Transverse colon (tissue), 4 donors: ENCODE data around the gene PNMA6E. TPM values are rescaled to one million over a fixed set of nuclear protein-coding genes. Genes with fewer than 3 reads are reported as not detected.

Source experiments
- DNase-seq: peaks from one replicate; pipeline ENCODE4 v3.0.0-alpha.2; 2019
- H3K27ac ChIP-seq, 4 donors: fragments of 200-600 bp; sonication (generic); 2 replicates each; pipeline ENCODE4 v1.5.1; 2016 to 2018; ENCODE audit warnings: inconsistent platforms in 4 of 4
- H3K27me3 ChIP-seq: fragments of 200-600 bp; sonication (generic); 2 replicates; pipeline ENCODE4 v1.5.1; 2017; ENCODE audit warnings: inconsistent platforms
- H3K36me3 ChIP-seq, 4 donors: fragments of 200-600 bp; sonication (generic); 2 replicates each; pipeline ENCODE4 v1.5.1; 2017 to 2019; ENCODE audit warnings: inconsistent platforms in 4 of 4
- H3K4me1 ChIP-seq, 4 donors: fragments of 200-600 bp; sonication (generic); 2 replicates each; pipeline ENCODE4 v1.5.1; 2017 to 2020; ENCODE audit warnings: inconsistent platforms in 4 of 4
- H3K4me3 ChIP-seq, 4 donors: fragments of 200-600 bp; sonication (generic); 1 replicate in 1 of 4; 2 replicates in 3 of 4; pipeline versions ENCODE4 v1.5.1 to v1.6.1; 2017 to 2019; ENCODE audit warnings: inconsistent platforms in 4 of 4
- H3K9me3 ChIP-seq, 2 donors: fragments of 200-600 bp; sonication (generic); 2 replicates each; pipeline ENCODE4 v1.5.1; 2017 to 2019; ENCODE audit warnings: inconsistent platforms in 2 of 2
- EP300 ChIP-seq: sonication (generic); formaldehyde crosslinking; IDR thresholded peaks from one replicate; pipeline ENCODE4 v1.6.1; 2017; ENCODE audit warnings: antibody characterized with exemption, low read depth
- POLR2A ChIP-seq: fragments of 450-650 bp; IDR thresholded peaks from one replicate; pipeline ENCODE4 v1.6.1; 2016; ENCODE audit warnings: antibody characterized with exemption, mild to moderate bottlenecking, moderate library complexity
- POLR2AphosphoS5 ChIP-seq, 3 donors: sonication (generic); formaldehyde crosslinking; IDR thresholded peaks; one replicate each; pipeline ENCODE4 v1.6.1; 2016; ENCODE audit warnings: antibody characterized with exemption in 3 of 3
- WGBS, 2 donors: methylation state at CpG; one replicate each; pipeline ENCODE4 v1.1.5; 2018; ENCODE audit warnings: low coverage in 1 of 2; 5-methylcytosine and 5-hydroxymethylcytosine counted together
- in situ Hi-C, 4 donors: fragments of 200-750 bp; cut with MboI; loops; one replicate each; pipeline versions ENCODE4 v1.15.0 to v1.15.1; 2017; ENCODE audit warnings: low sequenced_read_pairs in 3 of 4, low pct_ligation_motif_present in 1 of 4, low pct_unique_long_range_greater_than_20kb in 1 of 4
- intact Hi-C: fragments of 100-400 bp; cut with DNase I; formaldehyde crosslinking; loops from one replicate; pipeline ENCODE4 v1.15.1; 2023; ENCODE audit warnings: low total_unique reads
- total RNA-seq, 4 donors: library from RNA; depleted of rRNA; stranded (reverse); fragments of >200 nt; gene quantifications; one replicate each; pipeline ENCODE4 v1.1.0, GENCODE V29; 2016
- TF ChIP-seq, protein P1 (sequence below), 5 experiments: fragments of 200-600 bp in 3 of 5; fragments of 450-650 bp in 2 of 5; sonication (generic) in 3 of 5; IDR thresholded peaks; 1 replicate in 2 of 5; 2 replicates in 3 of 5; pipeline ENCODE4 v1.5.1; 2016 to 2017; ENCODE audit warnings: antibody characterized with exemption in 5 of 5, inconsistent platforms in 3 of 5, mild to moderate bottlenecking in 2 of 5, moderate library complexity in 1 of 5

PNMA6E gene
- total RNA-seq, 4 donors from 2014 or later: not detected

DNA sequence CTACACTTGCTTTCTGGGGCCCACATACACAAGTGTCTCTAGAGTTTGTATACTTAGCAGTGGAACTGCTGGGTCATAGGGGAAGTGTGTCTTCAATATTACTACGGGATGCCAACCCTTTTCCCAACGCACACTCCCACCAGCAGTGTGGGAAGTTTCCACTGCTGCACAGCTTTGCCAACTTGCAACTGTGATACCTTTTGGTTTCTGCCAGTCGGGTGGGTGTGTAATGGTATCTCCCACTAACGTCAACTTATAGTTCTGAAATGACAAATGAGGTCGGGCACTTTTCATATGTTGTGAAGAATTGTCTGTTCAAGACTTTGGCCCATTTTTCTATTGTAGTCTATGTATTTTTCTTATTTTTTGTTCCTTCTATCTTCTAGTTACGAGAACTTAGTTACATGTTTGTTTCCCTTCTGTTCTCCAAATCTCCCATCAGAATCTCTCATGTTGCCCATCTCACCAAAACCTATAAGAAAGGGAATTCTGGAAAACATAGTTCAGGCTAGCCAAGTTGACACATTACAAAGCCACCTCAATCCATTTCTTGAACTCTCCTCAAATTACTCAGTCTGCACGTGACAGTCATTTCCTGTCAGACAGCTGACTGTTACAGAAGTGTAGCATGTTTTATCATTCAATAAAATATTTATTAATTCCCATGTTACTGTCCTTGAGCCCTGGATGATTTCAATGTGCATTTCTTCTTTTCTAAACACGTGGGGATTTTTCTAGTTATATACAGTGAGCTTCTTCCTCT is 30.7 kb downstream of the PNMA6E start:
- WGBS, 2 donors: 24 to 66% methylated on average over 2 to 8 of the region's 8 CpGs
- TF ChIP-seq POLR2AphosphoS5 (IDR thresholded peaks at IDR 0.05) (no peak), POLR2A (no peak), EP300 (no peak)
- TF ChIP-seq, protein P1, sequence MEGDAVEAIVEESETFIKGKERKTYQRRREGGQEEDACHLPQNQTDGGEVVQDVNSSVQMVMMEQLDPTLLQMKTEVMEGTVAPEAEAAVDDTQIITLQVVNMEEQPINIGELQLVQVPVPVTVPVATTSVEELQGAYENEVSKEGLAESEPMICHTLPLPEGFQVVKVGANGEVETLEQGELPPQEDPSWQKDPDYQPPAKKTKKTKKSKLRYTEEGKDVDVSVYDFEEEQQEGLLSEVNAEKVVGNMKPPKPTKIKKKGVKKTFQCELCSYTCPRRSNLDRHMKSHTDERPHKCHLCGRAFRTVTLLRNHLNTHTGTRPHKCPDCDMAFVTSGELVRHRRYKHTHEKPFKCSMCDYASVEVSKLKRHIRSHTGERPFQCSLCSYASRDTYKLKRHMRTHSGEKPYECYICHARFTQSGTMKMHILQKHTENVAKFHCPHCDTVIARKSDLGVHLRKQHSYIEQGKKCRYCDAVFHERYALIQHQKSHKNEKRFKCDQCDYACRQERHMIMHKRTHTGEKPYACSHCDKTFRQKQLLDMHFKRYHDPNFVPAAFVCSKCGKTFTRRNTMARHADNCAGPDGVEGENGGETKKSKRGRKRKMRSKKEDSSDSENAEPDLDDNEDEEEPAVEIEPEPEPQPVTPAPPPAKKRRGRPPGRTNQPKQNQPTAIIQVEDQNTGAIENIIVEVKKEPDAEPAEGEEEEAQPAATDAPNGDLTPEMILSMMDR (IDR thresholded peaks at IDR 0.05): no peak
- H3K4me1 ChIP-seq: no peaks in the 10 kb centered on the region

DNA sequence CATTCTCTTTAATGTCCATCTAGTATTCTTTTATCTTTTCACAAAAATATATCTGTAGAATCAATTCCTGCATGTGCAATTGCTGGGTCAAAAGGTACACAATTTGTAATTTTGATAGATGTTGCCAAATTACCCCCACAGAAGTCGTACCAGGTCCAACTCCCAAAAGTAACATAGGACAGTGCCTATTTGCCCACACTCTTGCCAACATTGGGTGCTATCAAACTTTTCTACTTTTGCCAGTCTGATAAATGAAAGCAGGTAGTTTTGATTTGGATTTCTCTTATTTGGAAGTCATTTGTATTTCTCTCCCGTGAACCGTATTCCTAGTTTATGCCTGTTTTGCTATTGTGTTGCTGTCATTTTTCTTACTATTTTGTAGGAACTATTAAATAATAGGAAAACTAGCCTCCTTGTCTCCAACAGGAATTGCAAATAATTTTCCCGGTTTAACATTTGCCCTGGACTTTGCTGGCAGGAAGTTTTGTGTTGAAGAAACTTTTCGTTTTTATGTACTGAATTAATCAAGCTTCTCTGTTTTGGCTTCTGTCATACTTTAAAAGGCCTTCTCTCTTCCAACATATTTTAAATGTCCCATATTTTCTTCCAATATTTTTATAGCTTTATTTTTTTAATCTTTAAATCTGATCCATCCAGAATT is 34.1 kb downstream of the PNMA6E start:
- DNase-seq: no peak
- intact Hi-C loops: no loop called here
- no peaks in the 10 kb centered on the region for H3K4me1 ChIP-seq
- H3K27me3 ChIP-seq: no peaks in the 10 kb centered on the region
- no peaks in the 10 kb centered on the region for H3K36me3 ChIP-seq
- TF ChIP-seq, protein P1 (IDR thresholded peaks at IDR 0.05): no peak
- no peak overlapping the region for H3K4me3 ChIP-seq
- in situ Hi-C loops: loop anchor here in 1 of 4 donors (25.0 kb wide), 1 partner anchor 205 kb away; no protein-coding TSS in a partner anchor
- WGBS, 2 donors: 64 to 75% methylated on average over 4 to 5 of the region's 5 CpGs
- no peaks in the 10 kb centered on the region for H3K9me3 ChIP-seq
- H3K27ac ChIP-seq: no peak overlapping the region

More for the DNA sequence above, 30.7 kb downstream of the PNMA6E start:
- no peaks in the 10 kb centered on the region for H3K9me3 ChIP-seq
- DNase-seq: no peak
- intact Hi-C loops: no loop called here
- H3K27ac ChIP-seq: no peak overlapping the region
- H3K36me3 ChIP-seq: no peaks in the 10 kb centered on the region
- in situ Hi-C loops: loop anchor here in 1 of 4 donors (25.0 kb wide), 1 partner anchor 208 kb away; no protein-coding TSS in a partner anchor
- no peaks in the 10 kb centered on the region for H3K27me3 ChIP-seq
- H3K4me3 ChIP-seq: no peak overlapping the region

GRCh38 chrX:153366119-153366518 is 35.0 kb downstream of the PNMA6E start:
- Histone ChIP-seq H3K4me3 (no peak overlapping the region), H3K9me3 (no peaks in the 10 kb centered on the region), H3K4me1 (no peaks in the 10 kb centered on the region), H3K27ac (no peak overlapping the region), H3K36me3 (no peaks in the 10 kb centered on the region), H3K27me3 (no peaks in the 10 kb centered on the region)
- DNase-seq: no peak
- intact Hi-C loops (no loop called here), in situ Hi-C loops (loop anchor here in 1 of 4 donors (25.0 kb wide), 1 partner anchor 204 kb away; no protein-coding TSS in a partner anchor)
- TF ChIP-seq, protein P1 (IDR thresholded peaks at IDR 0.05): no peak
- TF ChIP-seq EP300: no peak
- WGBS, 2 donors: 33 to 85% methylated on average over 1 to 3 of the region's 3 CpGs

- Histone ChIP-seq H3K27ac (no peak overlapping the region), H3K9me3 (no peaks in the 10 kb centered on the region), H3K4me3 (no peak overlapping the region), H3K4me1 (no peaks in the 10 kb centered on the region), H3K27me3 (no peaks in the 10 kb centered on the region), H3K36me3 (no peaks in the 10 kb centered on the region)
- DNase-seq: no peak
- in situ Hi-C loops: loop anchor here in 1 of 4 donors (25.0 kb wide), 1 partner anchor 203 kb away; no protein-coding TSS in a partner anchor
- no peak for TF ChIP-seq EP300
- no peak for TF ChIP-seq POLR2A
- TF ChIP-seq, protein P1 (IDR thresholded peaks at IDR 0.05): no peak
- TF ChIP-seq POLR2AphosphoS5 (IDR thresholded peaks at IDR 0.05): no peak
- intact Hi-C loops: no loop called here
- WGBS, 2 donors: 61 to 83% methylated on average over 1 to 4 of the region's 4 CpGs
Measured at GRCh38 chrX:153365670-153366069, 35.5 kb downstream of the PNMA6E start.
